Ramos (cell line): ENCODE results near the gene TRPM2.

Experiments used
- in situ Hi-C: fragments of 300-500 bp; cut with MboI; formaldehyde crosslinking; loops from one replicate; pipeline ENCODE4 v1.14.3; 2022; ENCODE audit warnings: low sequenced_read_pairs; ENCODE audit not compliant: unreplicated experiment

Gene TRPM2

DNA sequence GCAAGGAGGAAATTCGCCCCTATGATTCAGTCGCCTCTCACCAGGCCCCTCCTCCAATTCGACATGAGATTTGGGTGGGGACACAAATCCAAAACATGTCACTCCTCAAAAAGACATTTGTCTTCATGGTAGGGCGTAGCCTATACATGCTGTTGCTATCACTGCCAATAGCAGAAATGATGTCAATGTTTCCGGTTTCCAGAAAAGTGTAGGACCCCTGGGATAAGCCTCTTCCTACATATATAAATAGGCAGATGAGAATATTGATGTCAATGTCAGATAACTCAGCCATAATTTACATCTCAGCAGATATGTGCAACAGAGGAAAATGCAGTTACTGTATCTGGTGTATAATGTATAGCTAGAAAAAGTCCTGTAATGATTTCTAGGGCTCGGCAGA is 118.6 kb downstream of the TRPM2 start:
- in situ Hi-C loops, result no loop called here

DNA sequence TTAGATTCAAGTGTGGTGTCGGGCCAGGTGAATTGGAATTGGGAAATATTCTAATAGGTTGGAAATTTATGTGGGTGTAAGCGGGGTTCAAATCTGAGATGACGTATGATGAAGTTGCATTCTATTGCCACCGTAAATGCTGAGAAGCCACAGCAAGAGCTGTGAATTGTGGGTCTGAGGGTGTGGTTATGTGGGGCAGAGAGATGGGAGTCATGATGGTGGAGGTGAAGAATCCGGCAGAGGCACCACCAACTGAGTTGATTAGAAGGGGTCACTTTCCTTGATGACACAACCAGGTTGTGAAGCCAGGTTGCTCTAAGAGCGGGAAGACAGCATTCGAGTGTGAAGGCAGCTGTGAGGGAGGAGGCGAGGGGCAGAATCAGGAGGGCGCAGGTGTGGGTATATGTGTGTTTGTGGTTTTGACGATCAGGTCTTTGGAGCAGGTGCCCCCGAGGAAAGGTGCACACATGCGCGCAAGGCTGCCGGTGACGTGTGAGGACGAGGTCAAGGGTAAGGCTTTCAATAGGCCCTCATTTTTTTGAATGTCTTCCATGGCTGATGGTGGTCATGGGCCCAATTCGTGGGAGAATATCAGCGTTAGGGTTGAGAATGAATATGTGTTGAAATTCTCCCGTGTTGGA is 120.6 kb downstream of the TRPM2 start:
- in situ Hi-C loops, result no loop called here

GRCh38 chr21:44475266-44475845 is 121.9 kb downstream of the TRPM2 start:
- in situ Hi-C loops, result no loop called here

GRCh38 chr21:44477131-44477530 is 123.7 kb downstream of the TRPM2 start:
- in situ Hi-C loops, result no loop called here

GRCh38 chr21:44477712-44478111 is 124.3 kb downstream of the TRPM2 start:
- in situ Hi-C loops, result no loop called here

DNA sequence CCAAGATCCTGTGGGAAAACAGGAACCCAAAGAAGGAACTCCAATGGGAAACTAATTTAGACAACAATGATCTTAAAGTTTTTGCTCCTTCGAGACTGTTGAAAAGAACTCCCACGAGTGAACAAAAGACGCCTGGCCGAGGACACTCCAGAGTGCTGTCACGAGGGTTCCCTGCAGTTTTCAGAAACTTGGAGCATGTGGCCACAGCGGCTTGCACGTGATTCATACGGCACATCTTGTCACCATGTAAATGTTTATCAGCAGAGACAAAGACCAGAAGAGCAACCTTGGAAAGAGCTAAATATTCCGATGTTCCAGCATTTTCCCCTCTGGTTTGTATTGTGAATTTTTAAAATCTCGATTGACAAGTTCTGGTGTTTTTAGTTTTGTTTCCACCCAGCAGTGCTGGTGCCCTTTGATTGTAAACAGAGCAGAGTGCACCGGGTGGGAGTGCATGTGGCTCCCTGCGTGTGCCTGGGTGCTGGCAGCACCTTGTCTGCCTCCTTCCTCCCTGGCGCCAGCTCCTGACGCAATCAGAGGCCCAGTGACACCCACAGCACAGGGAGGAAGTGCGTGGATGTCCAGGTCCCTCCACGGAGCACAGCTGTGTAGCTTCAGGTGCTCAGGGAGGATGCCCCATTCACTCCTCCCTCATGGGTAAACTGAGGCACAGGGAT is 124.8 kb downstream of the TRPM2 start:
- in situ Hi-C loops, result no loop called here

DNA sequence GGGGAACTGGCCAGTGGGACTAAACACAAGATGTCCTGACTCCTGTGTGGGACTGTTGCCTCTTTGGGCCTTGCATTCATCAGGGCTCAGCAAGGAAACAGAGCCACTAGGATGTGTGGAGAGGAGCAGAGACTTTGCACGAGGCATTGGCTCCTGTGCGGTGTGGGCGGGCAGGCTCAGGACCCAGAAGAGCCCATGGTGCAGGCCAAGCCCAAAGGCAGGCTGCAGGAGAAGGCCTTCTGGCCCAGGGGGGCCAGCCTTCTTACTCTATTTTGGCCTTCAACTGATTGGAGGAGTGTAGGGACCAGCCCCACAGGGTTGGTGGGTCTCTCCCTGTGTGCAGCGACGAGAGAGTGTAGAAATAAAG is 125.4 kb downstream of the TRPM2 start:
- in situ Hi-C loops, result no loop called here

DNA sequence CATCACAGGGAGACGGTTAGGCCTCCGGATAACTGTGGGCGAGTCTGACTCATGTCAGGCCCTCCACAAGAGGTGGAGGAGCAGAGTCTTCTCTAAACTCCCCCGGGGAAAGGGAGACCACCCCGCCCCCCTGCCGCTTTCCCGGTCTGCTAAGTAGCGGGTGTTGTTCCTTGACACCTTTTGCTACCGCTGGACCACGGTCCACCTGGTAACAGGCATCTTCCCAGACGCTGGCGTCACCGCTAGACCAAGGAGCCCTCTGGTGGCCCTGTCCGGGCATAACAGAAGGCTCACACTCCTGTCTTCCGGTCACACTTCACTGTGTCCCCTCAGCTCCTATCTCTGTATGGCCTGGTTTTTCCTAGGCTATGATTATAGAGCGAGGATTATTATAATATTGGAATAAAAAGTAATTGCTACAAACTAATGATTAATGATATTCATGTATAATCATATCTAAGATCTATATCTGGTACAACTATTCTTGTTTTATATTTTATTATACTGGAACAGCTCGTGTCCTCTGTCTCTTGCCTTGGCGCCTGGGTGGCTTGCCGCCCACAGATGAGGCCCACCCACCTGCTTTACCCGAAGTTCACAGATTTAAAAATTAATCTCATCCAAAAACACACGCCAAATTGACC is 126.3 kb downstream of the TRPM2 start:
- in situ Hi-C loops, result loop anchor here (5.0 kb wide), 1 partner anchor 48 kb away; no protein-coding TSS in a partner anchor

DNA sequence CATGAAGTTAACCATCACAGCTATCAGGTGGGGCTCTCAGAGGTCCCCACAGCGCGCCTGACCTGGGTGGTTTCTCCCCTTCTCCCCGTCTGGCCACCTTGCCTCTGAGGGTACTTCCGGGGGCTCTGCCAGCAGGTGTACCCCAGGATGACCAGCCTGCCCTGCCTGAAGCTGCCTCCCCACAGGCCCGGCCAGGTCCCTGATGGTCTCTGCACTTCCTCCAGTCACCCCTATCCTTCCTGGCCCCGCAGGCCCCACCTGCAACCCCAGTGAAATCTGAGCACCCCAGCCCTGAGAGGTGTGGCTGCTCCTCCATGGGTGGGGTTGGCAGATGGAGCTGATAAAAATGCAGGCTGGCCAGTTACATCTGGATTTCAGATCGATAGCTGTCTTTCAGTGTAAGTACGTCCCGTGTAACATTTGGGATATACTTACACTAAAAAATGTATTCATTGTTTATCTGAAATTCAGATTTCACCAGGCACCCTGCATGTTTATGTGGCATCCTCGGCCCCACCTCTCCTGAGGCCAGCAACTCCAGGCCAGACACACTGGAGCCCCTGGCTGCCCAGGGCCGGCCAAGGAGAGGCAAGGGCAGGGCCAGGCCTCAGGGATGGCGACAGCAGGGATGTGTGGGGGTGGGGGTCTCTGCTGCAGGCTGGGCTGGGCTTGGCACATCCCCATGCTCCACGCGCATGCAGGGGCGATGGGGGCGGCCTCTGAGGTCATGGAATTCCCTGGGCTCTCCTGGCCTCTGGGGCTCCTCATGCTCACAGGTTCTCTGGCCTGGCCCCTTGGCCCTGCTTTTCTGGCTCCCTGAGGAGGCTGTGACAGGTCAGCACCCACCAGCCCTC is 127.0 kb downstream of the TRPM2 start:
- in situ Hi-C loops, result loop anchor here (5.0 kb wide), 1 partner anchor 47 kb away; no protein-coding TSS in a partner anchor

GRCh38 chr21:44482581-44483287 is 129.3 kb downstream of the TRPM2 start:
- in situ Hi-C loops, result loop anchor here (5.0 kb wide), 1 partner anchor 45 kb away; no protein-coding TSS in a partner anchor

DNA sequence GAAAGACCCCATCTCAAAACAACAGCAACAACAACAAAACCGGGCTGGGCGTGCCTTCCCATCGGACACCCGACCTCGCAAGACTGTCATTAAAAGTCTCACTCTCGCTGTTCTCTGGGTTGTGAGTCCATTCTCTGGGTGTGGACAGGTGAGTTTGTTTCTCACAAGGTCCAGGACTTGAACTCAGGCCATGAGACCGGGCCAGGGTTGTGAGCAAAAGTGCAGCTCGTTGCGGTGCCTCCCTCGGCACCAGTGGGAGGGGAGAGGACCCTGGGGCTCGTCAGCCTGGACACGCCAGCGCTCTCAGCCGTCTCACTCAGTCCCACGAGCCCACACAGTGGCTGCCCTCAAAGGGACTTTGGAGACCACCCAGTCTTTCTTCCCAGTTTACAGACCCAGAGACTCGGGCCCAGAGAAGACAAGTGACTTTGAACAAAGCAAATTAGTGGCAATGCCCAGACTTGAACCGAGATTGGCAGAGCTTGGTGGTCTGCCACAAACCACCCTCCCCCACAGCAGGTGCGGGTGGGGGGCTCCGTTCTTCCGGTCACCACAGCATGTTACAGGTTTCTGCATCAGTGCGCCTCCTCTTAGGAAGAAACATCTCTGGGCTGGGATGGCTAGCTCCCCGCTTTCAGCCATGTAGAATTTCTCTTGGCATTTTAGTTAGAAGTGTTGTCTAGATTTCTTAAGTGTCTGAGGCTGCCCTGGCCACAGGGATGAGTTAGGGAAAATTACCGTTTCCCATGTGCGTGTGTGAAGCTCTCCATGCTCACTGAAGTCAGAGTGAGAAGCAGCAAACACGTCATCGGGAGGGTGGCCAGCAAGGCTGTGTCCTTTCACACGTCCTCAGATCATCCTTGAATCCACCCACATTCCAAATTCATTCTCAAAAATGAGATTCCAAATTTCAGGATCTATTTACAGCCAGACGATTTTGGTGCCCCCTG is 130.1 kb downstream of the TRPM2 start:
- in situ Hi-C loops, result loop anchor here (5.0 kb wide), 1 partner anchor 44 kb away; no protein-coding TSS in a partner anchor

GRCh38 chr21:44484498-44485253 is 131.3 kb downstream of the TRPM2 start:
- in situ Hi-C loops, result loop anchor here (5.0 kb wide), 2 partner anchors 43 to 47 kb away; no protein-coding TSS in a partner anchor

GRCh38 chr21:44485254-44485793 is 131.9 kb downstream of the TRPM2 start:
- in situ Hi-C loops, result loop anchor here (5.0 kb wide), 1 partner anchor 48 kb away; no protein-coding TSS in a partner anchor

GRCh38 chr21:44485796-44486195 is 132.4 kb downstream of the TRPM2 start:
- in situ Hi-C loops, result loop anchor here (5.0 kb wide), 1 partner anchor 48 kb away; no protein-coding TSS in a partner anchor

DNA sequence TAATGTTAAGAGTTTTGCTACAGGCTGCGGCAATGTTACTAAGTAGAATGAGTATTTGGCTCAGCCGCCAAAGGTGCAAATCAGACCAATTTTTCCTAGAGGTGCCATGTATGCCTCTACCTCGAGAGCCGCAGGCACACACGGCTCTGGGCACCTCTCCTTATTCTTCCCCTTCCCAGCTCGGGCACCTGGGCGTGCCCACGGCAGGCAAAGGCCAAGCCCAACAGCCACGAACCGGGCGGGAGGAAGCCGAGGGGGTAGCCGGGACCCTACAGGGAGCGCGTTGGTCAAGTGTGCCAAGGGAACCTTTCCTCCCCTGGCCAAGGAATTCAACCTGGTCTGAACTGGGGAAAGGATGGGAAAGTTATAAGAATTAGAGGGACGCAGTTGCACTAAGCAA is 132.9 kb downstream of the TRPM2 start:
- in situ Hi-C loops, result loop anchor here (5.0 kb wide), 1 partner anchor 49 kb away; no protein-coding TSS in a partner anchor

GRCh38 chr21:44487831-44488230 is 134.4 kb downstream of the TRPM2 start:
- in situ Hi-C loops, result loop anchor here (5.0 kb wide), 1 partner anchor 51 kb away; no protein-coding TSS in a partner anchor

- in situ Hi-C loops, result loop anchor here (5.0 kb wide), 1 partner anchor 53 kb away; no protein-coding TSS in a partner anchor
Observed at GRCh38 chr21:44489962-44490361, 136.5 kb downstream of the TRPM2 start.
